Measurements from ENCODE around the gene MC1R.

MC1R gene

DNA sequence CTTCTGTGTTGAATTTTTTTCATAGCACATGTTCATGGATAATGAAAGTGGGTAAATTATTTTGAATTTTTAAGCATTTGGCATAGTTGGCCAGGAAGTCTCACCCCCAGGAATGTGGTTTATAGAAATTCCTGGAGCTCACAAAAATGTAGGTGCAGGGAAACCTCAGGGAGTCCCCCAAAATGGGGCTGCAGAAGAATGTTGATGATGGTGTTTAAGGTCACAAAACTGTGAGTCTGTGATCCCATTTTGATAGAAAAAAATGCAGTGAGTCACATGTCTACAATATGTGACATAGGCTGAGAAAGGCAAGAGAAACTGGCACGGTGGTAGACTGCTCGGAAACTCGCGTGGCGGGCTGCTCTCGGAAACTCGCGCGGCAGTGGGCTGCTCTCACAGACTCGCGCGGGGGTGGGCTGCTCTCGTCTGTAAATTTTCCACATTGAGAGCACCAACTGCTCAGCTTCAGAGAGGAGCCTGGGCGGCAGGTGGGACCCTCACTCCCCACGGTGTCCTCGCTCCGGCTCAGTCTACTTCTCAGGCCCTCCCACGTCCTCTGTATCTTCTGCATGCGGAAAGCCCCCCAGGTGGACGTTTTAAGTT is 18.7 kb upstream of the MC1R start:
- no peaks in the 10 kb centered on the region for H3K4me1 ChIP-seq (ENCODE audit: control insufficient read depth, insufficient read depth, low read length)
- H3K4me3 ChIP-seq (ENCODE audit: low read length): no peak overlapping the region
- no peak overlapping the region for H3K9ac ChIP-seq (ENCODE audit: low read depth, low read length)
- no peaks in the 10 kb centered on the region for H3K27me3 ChIP-seq (ENCODE audit: control insufficient read depth, insufficient read depth, low read length)
- no peak overlapping the region for H3K4me2 ChIP-seq (ENCODE audit: low read length)
- no peaks in the 10 kb centered on the region for H3K9me3 ChIP-seq (replicated peaks; ENCODE audit: low read length)
- H3K36me3 ChIP-seq (ENCODE audit: insufficient read depth, low read length): peaks cover 66% of the 10 kb centered on the region

DNA sequence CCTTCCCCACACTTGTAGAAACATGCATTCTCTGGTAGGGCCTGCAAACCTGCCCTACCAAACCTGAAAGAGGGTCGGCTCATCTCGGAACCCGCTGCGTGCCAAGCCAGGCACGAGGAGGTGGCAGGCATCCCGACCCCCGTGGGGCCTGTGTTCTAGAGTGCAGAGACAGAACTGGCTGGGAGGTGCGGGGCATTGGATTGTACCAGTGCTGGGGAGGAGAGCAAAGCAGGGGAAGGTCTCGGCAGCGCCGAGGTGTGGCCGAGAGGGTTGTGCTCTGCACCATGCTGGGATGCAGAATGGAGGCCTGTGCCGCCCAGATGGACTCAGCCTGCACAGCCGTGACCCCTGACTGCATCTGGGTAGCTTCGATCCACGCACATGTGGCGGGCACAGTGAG is 17.8 kb upstream of the MC1R start:
- no peaks in the 10 kb centered on the region for H3K27me3 ChIP-seq (ENCODE audit: control insufficient read depth, insufficient read depth, low read length)
- peaks cover 67% of the 10 kb centered on the region for H3K36me3 ChIP-seq (ENCODE audit: insufficient read depth, low read length)
- no peak overlapping the region for H3K4me3 ChIP-seq (ENCODE audit: low read length)
- no peaks in the 10 kb centered on the region for H3K9me3 ChIP-seq (replicated peaks; ENCODE audit: low read length)
- H3K9ac ChIP-seq (ENCODE audit: low read depth, low read length): no peak overlapping the region
- no peaks in the 10 kb centered on the region for H3K4me1 ChIP-seq (ENCODE audit: control insufficient read depth, insufficient read depth, low read length)
- no peak overlapping the region for H3K4me2 ChIP-seq (ENCODE audit: low read length)

GRCh38 chr16:89902980-89903379 is 15.7 kb upstream of the MC1R start:
- H3K9me3 ChIP-seq (replicated peaks; ENCODE audit: low read length): no peaks in the 10 kb centered on the region
- no peak overlapping the region for H3K4me3 ChIP-seq (ENCODE audit: low read length)
- H3K9ac ChIP-seq (ENCODE audit: low read depth, low read length): no peak overlapping the region
- H3K36me3 ChIP-seq (ENCODE audit: insufficient read depth, low read length): peaks cover 63% of the 10 kb centered on the region
- H3K4me1 ChIP-seq (ENCODE audit: control insufficient read depth, insufficient read depth, low read length): no peaks in the 10 kb centered on the region
- no peak overlapping the region for H3K4me2 ChIP-seq (ENCODE audit: low read length)
- H3K27me3 ChIP-seq (ENCODE audit: control insufficient read depth, insufficient read depth, low read length): no peaks in the 10 kb centered on the region

GRCh38 chr16:89903908-89904515 is 14.7 kb upstream of the MC1R start:
- Histone ChIP-seq H3K4me3 (ENCODE audit: low read length) (no peak overlapping the region), H3K27me3 (ENCODE audit: control insufficient read depth, insufficient read depth, low read length) (no peaks in the 10 kb centered on the region), H3K9ac (ENCODE audit: low read depth, low read length) (no peak overlapping the region), H3K9me3 (replicated peaks; ENCODE audit: low read length) (no peaks in the 10 kb centered on the region), H3K4me1 (ENCODE audit: control insufficient read depth, insufficient read depth, low read length) (no peaks in the 10 kb centered on the region), H3K4me2 (ENCODE audit: low read length) (no peak overlapping the region), H3K36me3 (ENCODE audit: insufficient read depth, low read length) (peaks cover 59% of the 10 kb centered on the region)

GRCh38 chr16:89904606-89905510 is 13.8 kb upstream of the MC1R start:
- Histone ChIP-seq H3K36me3 (ENCODE audit: insufficient read depth, low read length) (peaks cover 60% of the 10 kb centered on the region), H3K4me3 (ENCODE audit: low read length) (no peak overlapping the region), H3K9ac (ENCODE audit: low read depth, low read length) (no peak overlapping the region), H3K27me3 (ENCODE audit: control insufficient read depth, insufficient read depth, low read length) (no peaks in the 10 kb centered on the region), H3K4me1 (ENCODE audit: control insufficient read depth, insufficient read depth, low read length) (peaks cover under 1% of the 10 kb centered on the region), H3K9me3 (replicated peaks; ENCODE audit: low read length) (no peaks in the 10 kb centered on the region), H3K4me2 (ENCODE audit: low read length) (no peak overlapping the region)

DNA sequence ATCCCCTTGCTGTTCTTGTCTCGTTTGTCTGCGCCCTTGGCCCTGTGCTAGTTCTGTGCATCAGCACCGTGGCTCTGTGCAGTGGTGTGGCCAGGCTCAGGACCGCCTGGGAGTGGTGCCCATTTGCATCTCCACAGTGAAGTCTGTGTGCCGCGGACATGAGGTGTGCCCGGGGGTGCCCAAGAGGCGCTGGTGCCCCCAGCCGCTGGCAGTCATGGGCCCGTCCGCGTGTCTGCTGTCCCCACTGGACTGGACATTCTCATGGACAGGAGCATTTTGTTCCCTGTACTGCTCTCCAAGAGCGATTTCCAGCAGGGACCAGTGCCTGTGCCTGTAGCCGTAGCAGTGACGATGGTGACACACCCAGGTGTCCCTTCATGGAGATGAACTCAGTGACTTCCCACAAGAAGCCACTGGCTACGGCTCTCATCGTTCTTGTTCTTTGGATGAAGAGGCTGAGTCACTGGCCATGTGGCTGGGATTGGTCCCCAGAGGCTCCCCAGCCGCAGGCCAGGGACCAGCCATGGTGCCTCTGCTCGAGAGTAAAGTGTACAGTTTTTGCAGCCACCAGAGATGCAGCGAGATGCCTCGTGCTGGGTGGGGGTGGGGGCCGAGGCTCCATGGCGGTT is 13.0 kb upstream of the MC1R start:
- Histone ChIP-seq H3K9me3 (replicated peaks; ENCODE audit: low read length) (no peaks in the 10 kb centered on the region), H3K4me3 (ENCODE audit: low read length) (no peak overlapping the region), H3K27me3 (ENCODE audit: control insufficient read depth, insufficient read depth, low read length) (no peaks in the 10 kb centered on the region), H3K9ac (ENCODE audit: low read depth, low read length) (no peak overlapping the region), H3K36me3 (ENCODE audit: insufficient read depth, low read length) (peaks cover 59% of the 10 kb centered on the region), H3K4me1 (ENCODE audit: control insufficient read depth, insufficient read depth, low read length) (peaks cover 4% of the 10 kb centered on the region), H3K4me2 (ENCODE audit: low read length) (no peak overlapping the region)

GRCh38 chr16:89906140-89907025 is 12.3 kb upstream of the MC1R start:
- Histone ChIP-seq H3K4me2 (ENCODE audit: low read length) (no peak overlapping the region), H3K9me3 (replicated peaks; ENCODE audit: low read length) (no peaks in the 10 kb centered on the region), H3K27me3 (ENCODE audit: control insufficient read depth, insufficient read depth, low read length) (no peaks in the 10 kb centered on the region), H3K4me1 (ENCODE audit: control insufficient read depth, insufficient read depth, low read length) (peaks cover 4% of the 10 kb centered on the region), H3K9ac (ENCODE audit: low read depth, low read length) (no peak overlapping the region), H3K4me3 (ENCODE audit: low read length) (no peak overlapping the region), H3K36me3 (ENCODE audit: insufficient read depth, low read length) (peaks cover 61% of the 10 kb centered on the region)

GRCh38 chr16:89907055-89907814 is 11.4 kb upstream of the MC1R start:
- Histone ChIP-seq H3K4me3 (ENCODE audit: low read length) (no peak overlapping the region), H3K9ac (ENCODE audit: low read depth, low read length) (no peak overlapping the region), H3K36me3 (ENCODE audit: insufficient read depth, low read length) (peaks cover 67% of the 10 kb centered on the region), H3K27me3 (ENCODE audit: control insufficient read depth, insufficient read depth, low read length) (no peaks in the 10 kb centered on the region), H3K4me1 (ENCODE audit: control insufficient read depth, insufficient read depth, low read length) (peaks cover 4% of the 10 kb centered on the region), H3K4me2 (ENCODE audit: low read length) (no peak overlapping the region), H3K9me3 (replicated peaks; ENCODE audit: low read length) (no peaks in the 10 kb centered on the region)

DNA sequence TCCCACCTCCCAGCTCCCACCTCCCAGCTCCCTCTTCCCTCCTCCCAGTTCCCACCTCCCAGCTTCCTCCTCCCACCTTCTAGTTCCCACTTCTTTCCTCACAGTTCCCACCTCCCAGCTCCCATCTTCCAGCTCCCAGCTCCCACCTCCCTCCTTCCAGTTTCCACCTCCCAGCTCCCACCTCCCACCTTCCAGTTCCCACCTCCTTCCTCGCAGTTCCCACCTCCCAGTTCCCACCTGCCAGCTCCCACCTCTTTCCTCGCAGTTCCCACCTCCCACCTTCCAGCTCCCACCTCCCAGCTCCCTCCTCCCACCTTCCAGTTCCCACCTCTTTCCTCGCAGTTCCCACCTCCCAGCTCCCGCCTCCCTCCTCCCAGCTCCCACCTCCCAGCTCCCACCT is 10.4 kb upstream of the MC1R start:
- H3K4me3 ChIP-seq (ENCODE audit: low read length): no peak overlapping the region
- H3K27me3 ChIP-seq (ENCODE audit: control insufficient read depth, insufficient read depth, low read length): no peaks in the 10 kb centered on the region
- no peaks in the 10 kb centered on the region for H3K9me3 ChIP-seq (replicated peaks; ENCODE audit: low read length)
- H3K36me3 ChIP-seq (ENCODE audit: insufficient read depth, low read length): peaks cover 67% of the 10 kb centered on the region
- H3K4me2 ChIP-seq (ENCODE audit: low read length): no peak overlapping the region
- no peak overlapping the region for H3K9ac ChIP-seq (ENCODE audit: low read depth, low read length)
- peaks cover 4% of the 10 kb centered on the region for H3K4me1 ChIP-seq (ENCODE audit: control insufficient read depth, insufficient read depth, low read length)
